Lower lobe of right lung (tissue), 2 donors: ENCODE data around the gene TH. TPM values are rescaled to one million over a fixed set of nuclear protein-coding genes. Genes with fewer than 3 reads are reported as not detected.
"Not testable (repeated sequence)": the region's sequence is repeated elsewhere in the genome, so short reads cannot be mapped to it uniquely, and the experiment has no call there.

ENCODE experiments used
- ATAC-seq, 2 donors: fragments of 200-7000 bp; cut with Tn5 transposase; one replicate each; pipeline ENCODE4 v1.9.1; 2020 to 2022; ENCODE audit warnings: mild to moderate bottlenecking in 2 of 2, moderate library complexity in 2 of 2
- DNase-seq: peaks from one replicate; pipeline ENCODE4 v3.0.0-alpha.2; 2020
- H3K27ac ChIP-seq: fragments of 200-600 bp; one replicate; pipeline ENCODE4 v1.8.0; 2022
- H3K27me3 ChIP-seq: fragments of 200-600 bp; one replicate; pipeline ENCODE4 v1.8.0; 2022; ENCODE audit warnings: low read depth
- H3K36me3 ChIP-seq: fragments of 200-600 bp; one replicate; pipeline ENCODE4 v1.8.0; 2022; ENCODE audit warnings: mild to moderate bottlenecking
- H3K4me1 ChIP-seq: fragments of 200-600 bp; one replicate; pipeline ENCODE4 v1.8.0; 2022
- H3K4me3 ChIP-seq: fragments of 200-600 bp; one replicate; pipeline ENCODE4 v1.8.0; 2022; ENCODE audit warnings: mild to moderate bottlenecking
- H3K9me3 ChIP-seq: fragments of 200-600 bp; one replicate; pipeline ENCODE4 v1.8.0; 2022
- CTCF ChIP-seq: fragments of 200-600 bp; IDR thresholded peaks from one replicate; pipeline ENCODE4 v1.8.0; 2022; ENCODE audit warnings: antibody characterized with exemption, mild to moderate bottlenecking
- intact Hi-C: fragments of 100-400 bp; cut with DNase I; formaldehyde crosslinking; loops from one replicate; pipeline ENCODE4 v1.11.0; 2022
- total RNA-seq: library from RNA; stranded (reverse); fragmentation: NEBNext Ultra II Directional; extraction: Animal tissue kit (Norgen Biotek cat#: 25700); gene quantifications from one replicate; pipeline ENCODE4 v1.2.1, GENCODE V29; 2021
- donor health status: DM: no; HTN: yes; CAD: no; lungs with severe emphysema.

TH gene
- total RNA-seq, 1 donor from 2014 or later = not detected

- ATAC-seq (peak in 1 of 2 donors; percentile 5), DNase-seq (no peak)
- H3K27me3 ChIP-seq = peaks cover 22% of the 10 kb centered on the region
Measured at GRCh38 chr11:2128511-2129307, 42.9 kb downstream of the TH start.

GRCh38 chr11:2128130-2128510 is 43.5 kb downstream of the TH start:
- Histone ChIP-seq H3K4me3 (no peak overlapping the region), H3K27me3 (peaks cover 18% of the 10 kb centered on the region), H3K27ac (no peak overlapping the region), H3K4me1 (no peaks in the 10 kb centered on the region), H3K9me3 (no peaks in the 10 kb centered on the region), H3K36me3 (no peaks in the 10 kb centered on the region)
- ATAC-seq (peak in 1 of 2 donors; percentile 6), DNase-seq (no peak)
- TF ChIP-seq CTCF = no peak
- intact Hi-C loops = no loop called here

More at GRCh38 chr11:2128511-2129307, 42.9 kb downstream of the TH start:
- intact Hi-C loops = no loop called here
- no peak overlapping the region for H3K27ac ChIP-seq
- H3K9me3 ChIP-seq = no peaks in the 10 kb centered on the region
- no peak overlapping the region for H3K4me3 ChIP-seq
- TF ChIP-seq CTCF = no peak
- no peaks in the 10 kb centered on the region for H3K4me1 ChIP-seq
- no peaks in the 10 kb centered on the region for H3K36me3 ChIP-seq

- no peaks in the 10 kb centered on the region for H3K36me3 ChIP-seq
- TF ChIP-seq CTCF = no peak
- no peaks in the 10 kb centered on the region for H3K4me1 ChIP-seq
- H3K4me3 ChIP-seq = no peak overlapping the region
- H3K27me3 ChIP-seq = peaks cover 15% of the 10 kb centered on the region
- no peak overlapping the region for H3K27ac ChIP-seq
- no peak for ATAC-seq
- intact Hi-C loops = no loop called here
- DNase-seq = no peak
- no peaks in the 10 kb centered on the region for H3K9me3 ChIP-seq
Measured at GRCh38 chr11:2127482-2128129, 44.0 kb downstream of the TH start.

- Histone ChIP-seq H3K27me3 (peaks cover 24% of the 10 kb centered on the region), H3K4me3 (no peak overlapping the region), H3K27ac (no peak overlapping the region), H3K9me3 (no peaks in the 10 kb centered on the region), H3K4me1 (no peaks in the 10 kb centered on the region), H3K36me3 (no peaks in the 10 kb centered on the region)
- intact Hi-C loops = no loop called here
- no peak for TF ChIP-seq CTCF
- no peak for ATAC-seq
- DNase-seq = no peak
Measured at GRCh38 chr11:2126520-2127085, 45.0 kb downstream of the TH start.

- H3K36me3 ChIP-seq, H3K9me3 ChIP-seq, H3K4me1 ChIP-seq, H3K27ac ChIP-seq, ATAC-seq, H3K4me3 ChIP-seq, intact Hi-C loops, DNase-seq: not testable (repeated sequence)
- peaks cover 31% of the 10 kb centered on the region for H3K27me3 ChIP-seq
Measured at GRCh38 chr11:2124736-2125484, 46.7 kb downstream of the TH start.
